ENCODE data around the gene KRTCAP2. TPM values are rescaled to one million over a fixed set of nuclear protein-coding genes. Genes with fewer than 3 reads are reported as not detected.
A peak's percentile ranks its signal among the peaks of the same experiment; 100 is the strongest.

Gene KRTCAP2
- total and polyA plus RNA-seq, 4 donors, result 136 to 255 (median 161) TPM

- Histone ChIP-seq H3K4me3 (ENCODE audit: low read length in 2 of 2) (no peak overlapping the region), H3K27me3 (ENCODE audit: control insufficient read depth in 1 of 2, insufficient read depth in 2 of 2, low read length in 1 of 2) (no peaks in the 10 kb centered on the region), H3K36me3 (ENCODE audit: control insufficient read depth in 1 of 2, insufficient read depth in 2 of 2, low read length in 1 of 2) (no peaks in the 10 kb centered on the region), H3K9me3 (ENCODE audit: control insufficient read depth, low read length) (no peaks in the 10 kb centered on the region), H3K27ac (ENCODE audit: low read depth in 1 of 2, low read length in 2 of 2) (no peak overlapping the region), H3K4me1 (ENCODE audit: control insufficient read depth in 1 of 2, insufficient read depth in 2 of 2, low read length in 2 of 2) (no peaks in the 10 kb centered on the region)
- no peak for ATAC-seq (ENCODE audit: low FRiP score)
- DNase-seq, result peak; percentile 53 to 74
- intact Hi-C loops (cut with DNase I), result loop anchor here in 1 of 2 donors (5.0 kb wide), 1 partner anchor 48 kb away; no protein-coding TSS in a partner anchor
- WGBS, 2 donors, result 94 to 96% methylated on average over 31 of the region's 31 CpGs
These were observed 6.3 kb upstream of the KRTCAP2 start for GRCh38 chr1:155179112-155180031.

GRCh38 chr1:155178441-155179111 is 5.5 kb upstream of the KRTCAP2 start:
- no peaks in the 10 kb centered on the region for H3K4me1 ChIP-seq (ENCODE audit: control insufficient read depth in 1 of 2, insufficient read depth in 2 of 2, low read length in 2 of 2)
- H3K4me3 ChIP-seq (ENCODE audit: low read length in 2 of 2), result no peak overlapping the region
- intact Hi-C loops (cut with DNase I), result loop anchor here in 1 of 2 donors (5.0 kb wide), 1 partner anchor 49 kb away; no protein-coding TSS in a partner anchor

GRCh38 chr1:155177918-155178281 is 4.8 kb upstream of the KRTCAP2 start:
- no peaks in the 10 kb centered on the region for H3K27me3 ChIP-seq (ENCODE audit: control insufficient read depth in 1 of 2, insufficient read depth in 2 of 2, low read length in 1 of 2)
- H3K4me3 ChIP-seq (ENCODE audit: low read length in 2 of 2), result no peak overlapping the region
- no peak overlapping the region for H3K27ac ChIP-seq (ENCODE audit: low read depth in 1 of 2, low read length in 2 of 2)
- intact Hi-C loops (cut with DNase I), result loop anchor here in 1 of 2 donors (5.0 kb wide), 1 partner anchor 49 kb away; no protein-coding TSS in a partner anchor
- ATAC-seq (ENCODE audit: low FRiP score) (no peak), DNase-seq (peak in 1 of 2 donors; percentile 63)
- no peaks in the 10 kb centered on the region for H3K9me3 ChIP-seq (ENCODE audit: control insufficient read depth, low read length)
- H3K36me3 ChIP-seq (ENCODE audit: control insufficient read depth in 1 of 2, insufficient read depth in 2 of 2, low read length in 1 of 2), result no peaks in the 10 kb centered on the region
- WGBS, 2 donors, result 93 to 95% methylated on average over 9 of the region's 9 CpGs
- no peaks in the 10 kb centered on the region for H3K4me1 ChIP-seq (ENCODE audit: control insufficient read depth in 1 of 2, insufficient read depth in 2 of 2, low read length in 2 of 2)

More at GRCh38 chr1:155178441-155179111, 5.5 kb upstream of the KRTCAP2 start:
- Histone ChIP-seq H3K27ac (ENCODE audit: low read depth in 1 of 2, low read length in 2 of 2) (no peak overlapping the region), H3K36me3 (ENCODE audit: control insufficient read depth in 1 of 2, insufficient read depth in 2 of 2, low read length in 1 of 2) (no peaks in the 10 kb centered on the region), H3K27me3 (ENCODE audit: control insufficient read depth in 1 of 2, insufficient read depth in 2 of 2, low read length in 1 of 2) (no peaks in the 10 kb centered on the region), H3K9me3 (ENCODE audit: control insufficient read depth, low read length) (no peaks in the 10 kb centered on the region)
- ATAC-seq (ENCODE audit: low FRiP score), result no peak
- peak; percentile 57 to 75 for DNase-seq
- 90 to 94% methylated on average over 29 to 30 of the region's 30 CpGs for WGBS, 2 donors

- intact Hi-C loops (cut with DNase I), result loop anchor here in 1 of 2 donors (5.0 kb wide), 1 partner anchor 50 kb away; no protein-coding TSS in a partner anchor
- H3K4me3 ChIP-seq (ENCODE audit: low read length in 2 of 2), result no peak overlapping the region
These were observed 4.3 kb upstream of the KRTCAP2 start for GRCh38 chr1:155177192-155177917.

GRCh38 chr1:155176544-155177071 is 3.5 kb upstream of the KRTCAP2 start:
- no peak overlapping the region for H3K27ac ChIP-seq (ENCODE audit: low read depth in 1 of 2, low read length in 2 of 2)
- peak; percentile 75 for ATAC-seq (ENCODE audit: low FRiP score)
- DNase-seq, result peak; percentile 90 to 95
- intact Hi-C loops (cut with DNase I), result loop anchor here in 1 of 2 donors (1.0 to 5.0 kb wide), 2 partner anchors 17 to 51 kb away; no protein-coding TSS in a partner anchor
- H3K36me3 ChIP-seq (ENCODE audit: control insufficient read depth in 1 of 2, insufficient read depth in 2 of 2, low read length in 1 of 2), result no peaks in the 10 kb centered on the region
- H3K4me3 ChIP-seq (ENCODE audit: low read length in 2 of 2), result no peak overlapping the region
- no peaks in the 10 kb centered on the region for H3K27me3 ChIP-seq (ENCODE audit: control insufficient read depth in 1 of 2, insufficient read depth in 2 of 2, low read length in 1 of 2)
- WGBS, 2 donors, result 60 to 61% methylated on average over 8 of the region's 8 CpGs
- no peaks in the 10 kb centered on the region for H3K4me1 ChIP-seq (ENCODE audit: control insufficient read depth in 1 of 2, insufficient read depth in 2 of 2, low read length in 2 of 2)
- H3K9me3 ChIP-seq (ENCODE audit: control insufficient read depth, low read length), result no peaks in the 10 kb centered on the region

More at GRCh38 chr1:155177192-155177917, 4.3 kb upstream of the KRTCAP2 start:
- no peak overlapping the region for H3K27ac ChIP-seq (ENCODE audit: low read depth in 1 of 2, low read length in 2 of 2)
- WGBS, 2 donors, result 83 to 84% methylated on average over 11 of the region's 11 CpGs
- no peaks in the 10 kb centered on the region for H3K27me3 ChIP-seq (ENCODE audit: control insufficient read depth in 1 of 2, insufficient read depth in 2 of 2, low read length in 1 of 2)
- no peaks in the 10 kb centered on the region for H3K4me1 ChIP-seq (ENCODE audit: control insufficient read depth in 1 of 2, insufficient read depth in 2 of 2, low read length in 2 of 2)
- no peaks in the 10 kb centered on the region for H3K36me3 ChIP-seq (ENCODE audit: control insufficient read depth in 1 of 2, insufficient read depth in 2 of 2, low read length in 1 of 2)
- H3K9me3 ChIP-seq (ENCODE audit: control insufficient read depth, low read length), result no peaks in the 10 kb centered on the region
- DNase-seq, result peak in 1 of 2 donors; percentile 61
- ATAC-seq (ENCODE audit: low FRiP score), result no peak

- ATAC-seq (ENCODE audit: low FRiP score) (no peak), DNase-seq (peak; percentile 46 to 76)
- H3K27ac ChIP-seq (ENCODE audit: low read depth in 1 of 2, low read length in 2 of 2), result no peak overlapping the region
- H3K9me3 ChIP-seq (ENCODE audit: control insufficient read depth, low read length), result no peaks in the 10 kb centered on the region
- no peak overlapping the region for H3K4me3 ChIP-seq (ENCODE audit: low read length in 2 of 2)
- no peaks in the 10 kb centered on the region for H3K4me1 ChIP-seq (ENCODE audit: control insufficient read depth in 1 of 2, insufficient read depth in 2 of 2, low read length in 2 of 2)
- 81 to 86% methylated on average over 9 of the region's 9 CpGs for WGBS, 2 donors
- intact Hi-C loops (cut with DNase I), result loop anchor here in 1 of 2 donors (1.0 to 5.0 kb wide), 2 partner anchors 17 to 51 kb away; no protein-coding TSS in a partner anchor
- H3K27me3 ChIP-seq (ENCODE audit: control insufficient read depth in 1 of 2, insufficient read depth in 2 of 2, low read length in 1 of 2), result no peaks in the 10 kb centered on the region
- H3K36me3 ChIP-seq (ENCODE audit: control insufficient read depth in 1 of 2, insufficient read depth in 2 of 2, low read length in 1 of 2), result no peaks in the 10 kb centered on the region
These were observed 2.8 kb upstream of the KRTCAP2 start for GRCh38 chr1:155175927-155176371.

GRCh38 chr1:155175281-155175926 is 2.3 kb upstream of the KRTCAP2 start:
- DNase-seq (peak in 1 of 2 donors; percentile 63), ATAC-seq (ENCODE audit: low FRiP score) (no peak)
- H3K9me3 ChIP-seq (ENCODE audit: control insufficient read depth, low read length), result no peaks in the 10 kb centered on the region
- H3K27ac ChIP-seq (ENCODE audit: low read depth in 1 of 2, low read length in 2 of 2), result no peak overlapping the region
- H3K4me3 ChIP-seq (ENCODE audit: low read length in 2 of 2), result no peak overlapping the region
- H3K36me3 ChIP-seq (ENCODE audit: control insufficient read depth in 1 of 2, insufficient read depth in 2 of 2, low read length in 1 of 2), result no peaks in the 10 kb centered on the region
- intact Hi-C loops (cut with DNase I), result loop anchor here in 1 of 2 donors (5.0 kb wide), 1 partner anchor 52 kb away; no protein-coding TSS in a partner anchor
- no peaks in the 10 kb centered on the region for H3K4me1 ChIP-seq (ENCODE audit: control insufficient read depth in 1 of 2, insufficient read depth in 2 of 2, low read length in 2 of 2)
- no peaks in the 10 kb centered on the region for H3K27me3 ChIP-seq (ENCODE audit: control insufficient read depth in 1 of 2, insufficient read depth in 2 of 2, low read length in 1 of 2)
- 87 to 90% methylated on average over 10 to 12 of the region's 12 CpGs for WGBS, 2 donors

Data from aorta (tissue), 5 donors.